ENCODE results near the gene GOT1.
A peak's percentile ranks its signal among the peaks of the same experiment; 100 is the strongest.

GOT1 gene

GRCh38 chr10:99395750-99396445, 34.5 kb downstream of the GOT1 start:
- DNase-seq (ENCODE audit: low spot score): peak; percentile 85

DNA sequence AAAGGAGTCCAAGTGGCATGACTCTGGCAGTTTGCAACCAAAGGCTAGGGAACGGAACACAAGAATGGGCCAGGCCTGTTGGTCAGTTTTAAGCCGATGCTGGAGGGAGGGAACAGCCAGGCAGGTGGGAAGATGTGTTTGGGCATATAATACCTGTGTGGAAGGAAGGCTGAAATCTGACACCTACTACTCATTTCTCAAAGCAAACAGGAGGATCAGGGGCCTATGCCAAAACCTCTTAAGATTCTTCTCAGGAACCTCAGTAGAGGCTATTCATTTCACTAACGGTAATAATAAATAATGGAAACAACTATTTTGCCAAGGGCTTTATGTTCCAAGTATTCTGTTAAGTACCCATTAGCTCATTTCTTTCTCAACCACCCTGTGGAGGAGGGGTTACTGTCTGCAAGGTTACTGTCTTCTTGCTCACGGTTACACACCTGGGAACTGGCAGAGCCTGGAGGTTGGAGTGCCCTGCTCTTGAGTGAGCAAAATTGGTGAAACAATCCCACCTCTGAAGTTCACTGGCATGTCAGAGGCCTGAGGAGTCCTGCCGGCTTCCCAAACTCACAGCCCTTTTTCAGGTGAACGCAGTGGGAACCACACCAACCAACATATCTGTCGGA, 35.5 kb downstream of the GOT1 start:
- DNase-seq (ENCODE audit: low spot score): no peak

DNA sequence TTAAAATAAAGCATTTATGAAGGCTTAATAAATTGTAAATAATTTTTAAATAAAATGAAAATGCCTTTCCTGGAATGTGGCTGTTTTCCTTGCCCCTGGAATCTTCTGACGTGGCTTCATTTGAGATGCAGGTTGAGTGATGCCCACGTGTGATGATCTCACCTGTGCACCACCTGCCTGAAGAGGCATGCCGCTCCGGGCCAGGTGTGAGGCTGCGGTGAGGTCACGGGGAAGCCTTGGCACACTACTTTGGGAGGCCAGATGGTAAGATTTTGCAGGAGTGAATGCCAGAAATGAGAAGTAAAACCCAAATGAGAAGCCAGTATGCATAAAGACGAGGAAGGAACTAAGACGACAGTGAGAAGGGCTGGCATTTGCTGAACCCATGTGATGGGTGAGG, 36.2 kb downstream of the GOT1 start:
- no peak for DNase-seq (ENCODE audit: low spot score)

GRCh38 chr10:99393683-99394082, 36.7 kb downstream of the GOT1 start:
- no peak for DNase-seq (ENCODE audit: low spot score)

DNA sequence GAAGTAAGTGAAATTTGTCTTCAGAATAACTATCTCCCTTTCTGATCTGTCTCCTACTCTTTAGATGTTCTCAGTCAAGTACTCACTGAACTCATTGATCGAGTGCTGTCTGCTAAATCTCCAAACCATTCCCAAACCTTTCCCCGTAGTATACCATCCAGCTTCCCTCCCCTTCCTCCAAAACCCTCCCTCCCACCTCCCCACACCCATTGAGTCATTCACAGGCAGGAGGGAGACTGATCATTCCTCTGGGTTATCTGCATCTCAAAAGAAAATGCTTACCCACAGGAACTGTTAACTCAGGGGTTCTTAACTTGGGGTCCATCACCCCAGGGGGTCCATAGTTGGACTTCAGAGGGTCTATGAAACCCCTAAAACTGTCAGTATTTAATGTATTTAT, 37.4 kb downstream of the GOT1 start:
- DNase-seq (ENCODE audit: low spot score): no peak

DNA sequence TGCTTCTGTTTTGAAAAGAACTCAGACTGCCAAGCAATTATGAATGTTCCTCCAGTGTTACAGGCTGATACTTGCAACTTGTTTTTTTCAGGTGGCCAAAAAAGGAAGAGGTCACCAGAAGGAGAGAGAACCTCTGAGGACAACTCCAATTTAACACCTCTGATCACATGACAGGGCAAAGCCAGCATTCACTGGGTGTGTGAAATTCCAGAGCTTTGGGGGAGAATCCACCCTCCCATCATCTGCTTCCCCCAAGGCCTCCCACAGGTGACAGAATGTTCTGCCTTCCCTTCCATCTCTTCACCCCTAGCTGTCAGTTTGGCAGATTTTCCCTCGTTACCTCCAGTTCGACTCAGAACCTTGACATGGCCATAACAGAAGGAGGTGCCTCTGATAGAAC, 39.1 kb downstream of the GOT1 start:
- no peak for DNase-seq (ENCODE audit: low spot score)

GRCh38 chr10:99389729-99390480, 40.5 kb downstream of the GOT1 start:
- DNase-seq (ENCODE audit: low spot score): no peak

GRCh38 chr10:99387541-99387940, 42.9 kb downstream of the GOT1 start:
- no peak for DNase-seq (ENCODE audit: low spot score)

- no peak for DNase-seq (ENCODE audit: low spot score)
Observed at GRCh38 chr10:99387071-99387470, 43.4 kb downstream of the GOT1 start.

DNA sequence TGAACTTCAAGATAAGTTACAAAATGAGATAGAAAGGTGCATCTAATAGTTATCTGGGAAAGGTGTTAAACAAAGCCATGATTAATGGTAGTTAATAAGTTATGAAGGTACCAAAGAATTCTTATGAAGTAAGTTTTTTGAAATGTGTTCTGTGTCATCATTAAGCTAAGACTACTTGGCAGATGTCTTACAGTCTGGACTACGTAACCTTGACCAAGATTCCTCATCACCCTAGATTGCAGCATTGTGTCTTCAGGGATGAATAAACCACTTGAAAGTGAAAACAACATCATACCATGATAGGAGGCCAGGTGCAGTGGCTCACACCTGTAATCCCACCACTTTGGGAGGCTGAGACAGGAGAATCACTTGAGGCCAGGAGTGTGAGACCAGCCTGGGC, 48.2 kb downstream of the GOT1 start:
- no peak for DNase-seq (ENCODE audit: low spot score)

DNA sequence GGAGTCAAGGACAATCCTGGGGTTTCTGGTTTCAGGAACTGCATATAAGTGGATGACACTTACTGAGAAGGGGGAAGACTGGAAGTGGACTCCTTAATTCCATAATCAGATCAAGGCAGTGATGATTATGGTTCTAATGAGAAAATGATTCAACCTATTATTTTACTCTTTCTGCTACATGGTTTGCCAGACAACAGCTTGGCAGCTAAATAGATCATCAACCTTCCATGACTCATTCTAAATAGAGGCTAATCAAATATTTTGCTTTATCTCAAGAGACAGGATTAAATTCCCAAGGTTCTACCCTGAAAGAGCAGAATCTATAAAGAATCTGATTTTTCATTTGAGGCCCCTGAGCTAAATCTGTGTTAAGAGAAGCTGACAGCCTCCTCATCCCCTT, 55.0 kb downstream of the GOT1 start:
- DNase-seq (ENCODE audit: low spot score): no peak

DNA sequence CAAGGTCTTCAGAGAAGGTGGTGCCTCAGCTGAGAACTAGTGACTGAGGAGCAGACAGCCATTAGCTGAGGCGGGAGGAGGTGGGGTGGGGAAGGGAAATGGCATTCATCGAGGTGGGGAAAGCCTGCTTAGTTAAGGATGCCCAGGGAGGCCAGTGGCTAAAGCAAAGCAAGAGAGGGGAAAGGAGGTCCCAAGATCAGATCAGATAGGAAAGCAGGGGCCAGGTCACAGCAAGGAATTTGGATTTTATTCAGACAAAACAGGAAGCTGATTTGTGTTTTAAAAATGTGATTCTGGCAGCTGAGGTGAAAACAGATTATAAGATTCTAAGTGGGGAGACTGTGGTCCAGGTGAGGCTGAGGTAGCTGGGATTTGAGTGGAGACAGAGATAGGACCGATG, 55.5 kb downstream of the GOT1 start:
- no peak for DNase-seq (ENCODE audit: low spot score)

DNA sequence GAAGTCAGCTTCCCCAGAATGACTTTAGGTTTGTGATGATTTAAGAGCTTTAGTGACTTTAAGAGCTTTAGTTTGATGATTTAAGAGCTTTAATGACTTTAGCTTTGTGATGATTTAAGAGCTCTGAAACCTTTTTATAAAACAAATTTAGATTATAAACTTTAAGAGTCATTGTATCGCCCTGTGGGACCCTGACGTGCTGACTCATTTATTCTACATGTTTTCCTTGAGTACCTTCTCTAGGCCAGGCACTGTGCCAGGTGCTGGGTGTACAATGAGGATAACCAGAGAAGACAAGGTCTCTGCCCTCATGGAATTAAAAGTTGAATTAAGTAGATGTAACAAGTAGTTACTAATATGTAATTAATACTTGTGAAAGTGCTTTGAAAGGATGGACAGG, 55.9 kb downstream of the GOT1 start:
- no peak for DNase-seq (ENCODE audit: low spot score)

- peak; percentile 65 for DNase-seq (ENCODE audit: low spot score)
Observed at GRCh38 chr10:99372546-99373271, 57.7 kb downstream of the GOT1 start.

DNA sequence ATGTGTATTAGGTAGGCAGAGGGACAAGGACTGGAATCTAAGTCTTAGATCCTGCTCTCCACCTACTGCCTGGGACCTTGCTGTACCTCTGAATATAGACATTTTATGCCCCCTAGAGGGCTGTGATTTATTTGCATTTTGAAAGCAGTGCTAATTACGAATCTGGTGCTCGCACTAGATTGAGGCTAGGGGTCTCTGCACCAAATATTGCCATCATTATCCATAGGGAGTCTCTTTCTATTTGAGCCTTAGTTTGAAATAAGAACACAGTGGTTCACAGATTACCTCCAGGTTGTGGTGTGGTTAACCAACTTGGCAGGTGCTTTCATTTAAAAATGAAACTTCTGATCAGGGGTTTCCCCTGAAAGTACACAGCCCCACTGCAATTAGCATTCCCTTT, 59.4 kb downstream of the GOT1 start:
- DNase-seq (ENCODE audit: low spot score): peak; percentile 48

- DNase-seq (ENCODE audit: low spot score): peak; percentile 49
Observed at GRCh38 chr10:99369551-99369950, 60.9 kb downstream of the GOT1 start.

- DNase-seq (ENCODE audit: low spot score): peak; percentile 50
Observed at GRCh38 chr10:99369126-99369525, 61.3 kb downstream of the GOT1 start.

DNA sequence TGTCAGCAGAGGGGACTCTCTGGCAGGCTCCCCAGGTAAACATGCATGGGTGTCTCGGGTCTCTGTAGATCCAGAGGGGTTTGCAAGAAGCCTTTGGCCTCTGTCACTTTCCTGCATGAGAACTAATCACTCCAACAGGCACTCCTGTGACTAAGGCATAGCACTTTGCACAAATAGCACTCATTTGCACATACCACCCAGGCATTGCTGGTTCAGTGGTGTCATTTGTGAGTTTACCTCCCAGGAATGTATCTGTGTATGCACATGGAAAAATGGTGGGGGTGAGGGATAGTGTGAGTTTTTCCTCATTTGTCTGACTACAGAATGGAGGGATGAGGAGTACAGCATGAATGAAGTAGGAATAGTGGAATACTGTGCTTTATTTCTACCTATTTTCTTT, 61.8 kb downstream of the GOT1 start:
- peak; percentile 29 for DNase-seq (ENCODE audit: low spot score)

DNA sequence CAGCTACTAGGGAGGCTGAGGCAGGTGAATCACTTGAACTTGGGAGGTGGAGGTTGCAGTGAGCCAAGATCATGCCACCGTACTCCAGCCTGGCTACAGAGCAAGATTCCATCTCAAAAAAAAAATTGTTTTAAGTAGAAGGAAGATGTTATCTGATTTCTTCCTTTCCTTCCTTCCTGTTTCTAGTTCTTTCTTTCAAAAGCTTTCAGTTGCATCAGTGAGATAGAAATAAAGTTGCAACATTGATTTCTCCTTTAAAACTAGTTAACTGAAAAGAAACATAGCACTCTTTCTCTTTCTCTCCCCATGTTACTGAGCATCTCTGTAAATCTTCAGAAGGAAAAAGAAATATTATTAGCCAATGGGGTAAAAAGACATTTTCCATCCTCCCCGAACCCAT, 63.8 kb downstream of the GOT1 start:
- no peak for DNase-seq (ENCODE audit: low spot score)

DNA sequence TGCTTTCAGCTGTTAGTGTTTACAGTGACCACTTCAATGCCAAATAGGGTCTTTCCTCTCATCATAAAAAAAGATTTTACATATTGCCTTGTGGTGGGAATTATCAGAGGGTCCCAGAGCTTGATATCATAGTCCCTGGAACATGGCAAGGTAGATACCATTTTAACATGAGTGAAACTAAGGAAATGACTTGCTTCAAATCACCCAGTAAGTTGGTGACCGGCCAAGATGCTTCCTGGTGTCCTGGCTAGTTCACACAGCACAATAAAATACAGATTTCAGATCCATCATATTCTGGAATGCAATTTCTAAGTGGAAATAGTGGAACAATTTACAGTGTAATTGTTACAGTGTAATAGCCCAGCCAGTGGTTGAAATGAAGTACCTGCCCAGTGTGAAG, 64.7 kb downstream of the GOT1 start:
- DNase-seq (ENCODE audit: low spot score): no peak

DNA sequence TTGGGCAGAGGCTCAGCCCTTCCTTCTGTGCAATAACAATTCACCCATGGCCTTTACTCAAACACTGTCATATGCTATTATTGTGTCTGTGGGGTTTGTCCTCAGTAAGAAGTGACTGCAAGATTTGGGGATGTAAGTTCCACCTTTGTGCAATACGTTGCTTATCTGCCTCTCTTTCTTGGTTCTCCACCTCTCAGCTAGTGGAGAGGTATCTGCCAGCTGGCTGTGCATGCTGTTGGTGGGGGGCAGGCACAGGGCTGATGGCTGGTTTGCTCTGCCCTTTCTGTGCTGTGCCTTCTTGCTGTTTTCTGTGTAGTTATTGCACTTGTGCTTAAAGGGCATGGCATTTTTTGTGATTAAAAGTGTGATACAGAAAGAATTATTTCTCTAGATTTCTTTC, 65.1 kb downstream of the GOT1 start:
- no peak for DNase-seq (ENCODE audit: low spot score)

DNA sequence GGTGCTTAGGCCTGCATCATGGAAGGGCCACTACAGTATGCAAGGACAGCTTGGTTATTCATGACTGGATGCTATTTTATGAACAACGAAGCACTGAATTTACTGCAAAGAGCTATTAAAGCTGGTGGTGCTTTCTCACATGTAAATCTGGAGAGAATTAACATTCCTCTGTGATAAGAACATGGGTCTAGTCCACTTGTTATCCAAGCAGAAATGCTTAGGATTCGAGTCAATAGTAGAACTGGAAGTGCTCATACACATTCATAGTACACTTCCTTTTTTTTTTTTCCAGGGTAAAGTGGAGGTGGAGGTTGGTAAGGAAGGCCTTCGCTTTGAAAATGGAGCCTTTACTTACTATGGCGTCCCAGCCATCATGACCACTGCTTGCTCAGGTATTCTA, 66.3 kb downstream of the GOT1 start:
- DNase-seq (ENCODE audit: low spot score): peak; percentile 79

DNA sequence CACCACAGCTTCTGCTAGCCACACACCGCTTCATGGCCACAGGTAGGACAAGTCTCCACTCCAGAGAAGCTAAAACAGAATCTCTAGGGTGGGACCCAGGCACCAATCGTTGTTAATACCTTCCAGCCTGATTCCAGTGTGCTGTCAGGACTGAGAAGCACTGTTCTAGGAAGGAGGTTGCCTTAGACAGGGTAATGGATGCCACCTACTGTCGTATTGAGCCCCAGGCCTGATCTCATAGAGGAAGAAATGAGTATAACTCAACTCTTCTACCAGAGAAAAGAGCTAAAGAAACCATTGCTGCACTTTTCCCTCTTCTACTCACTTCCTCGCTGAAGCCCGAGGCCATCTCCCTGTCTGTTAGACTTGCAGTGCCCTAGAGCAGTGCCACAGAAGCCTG, 69.5 kb downstream of the GOT1 start:
- DNase-seq (ENCODE audit: low spot score): no peak

Data from AG20443 (cell line).